ENCODE results near the gene NXF3.

- TF ChIP-seq ARNTL (CRISPR knock-in tag; IDR thresholded peaks at IDR 0.05; ENCODE audit: borderline replicate concordance, low read depth) (no peak), PATZ1 (CRISPR knock-in tag; IDR thresholded peaks at IDR 0.05; ENCODE audit: borderline replicate concordance) (no peak), ZNF8 (CRISPR knock-in tag; IDR thresholded peaks at IDR 0.05) (no peak), TSHZ2 (CRISPR knock-in tag; IDR thresholded peaks at IDR 0.05) (no peak), ZFP30 (CRISPR knock-in tag; IDR thresholded peaks at IDR 0.05) (no peak), RARB (CRISPR knock-in tag; IDR thresholded peaks at IDR 0.05) (no peak), CREB5 (CRISPR knock-in tag; IDR thresholded peaks at IDR 0.05; ENCODE audit: low read depth) (no peak), BACH2 (CRISPR knock-in tag; IDR thresholded peaks at IDR 0.05; ENCODE audit: borderline replicate concordance) (no peak), ZFP3 (CRISPR knock-in tag; IDR thresholded peaks at IDR 0.05) (no peak), CSDC2 (CRISPR knock-in tag; IDR thresholded peaks at IDR 0.05) (no peak), SNAI2 (CRISPR knock-in tag; IDR thresholded peaks at IDR 0.05) (no peak), ZNF565 (CRISPR knock-in tag; conservative IDR thresholded peaks at IDR 0.05; ENCODE audit: low read depth) (no peak), ZC3H10 (CRISPR knock-in tag; IDR thresholded peaks at IDR 0.05) (no peak), POU6F1 (CRISPR knock-in tag; IDR thresholded peaks at IDR 0.05; ENCODE audit: borderline replicate concordance, low read depth) (no peak)
These were observed 7.5 kb upstream of the NXF3 start for GRCh38 chrX:103100484-103100883.
